Neuron (in vitro differentiated cells): ENCODE data around the gene ZCCHC4.

ENCODE experiments used
- H2AFZ ChIP-seq: one replicate; pipeline ENCODE4 v1.6.1; 2013; ENCODE audit warnings: low read depth, mild to moderate bottlenecking, inconsistent platforms, low read length, moderate library complexity
- H3K27me3 ChIP-seq: one replicate; pipeline ENCODE4 v1.6.1; 2013; ENCODE audit warnings: low read length; ENCODE audit not compliant: insufficient read depth
- H3K36me3 ChIP-seq: one replicate; pipeline ENCODE4 v1.6.1; 2013; ENCODE audit warnings: low read length; ENCODE audit not compliant: insufficient read depth
- H3K4me1 ChIP-seq: one replicate; pipeline ENCODE4 v1.6.1; 2013; ENCODE audit warnings: low read length; ENCODE audit not compliant: insufficient read depth
- H3K4me3 ChIP-seq: 2 replicates; pipeline ENCODE4 v1.5.1; 2013; ENCODE audit warnings: mild to moderate bottlenecking, low read length, moderate library complexity
- H3K9me3 ChIP-seq: one replicate; pipeline ENCODE4 v1.6.1; 2013; ENCODE audit warnings: low read length

The ZCCHC4 gene

GRCh38 chr4:25405453-25405852 lies 92.9 kb downstream of the ZCCHC4 start:
- Histone ChIP-seq H3K27me3 (no peaks in the 10 kb centered on the region), H3K9me3 (no peaks in the 10 kb centered on the region), H3K36me3 (peaks cover 57% of the 10 kb centered on the region), H3K4me1 (no peaks in the 10 kb centered on the region), H3K4me3 (no peak overlapping the region), H2AFZ (no peak overlapping the region)

DNA sequence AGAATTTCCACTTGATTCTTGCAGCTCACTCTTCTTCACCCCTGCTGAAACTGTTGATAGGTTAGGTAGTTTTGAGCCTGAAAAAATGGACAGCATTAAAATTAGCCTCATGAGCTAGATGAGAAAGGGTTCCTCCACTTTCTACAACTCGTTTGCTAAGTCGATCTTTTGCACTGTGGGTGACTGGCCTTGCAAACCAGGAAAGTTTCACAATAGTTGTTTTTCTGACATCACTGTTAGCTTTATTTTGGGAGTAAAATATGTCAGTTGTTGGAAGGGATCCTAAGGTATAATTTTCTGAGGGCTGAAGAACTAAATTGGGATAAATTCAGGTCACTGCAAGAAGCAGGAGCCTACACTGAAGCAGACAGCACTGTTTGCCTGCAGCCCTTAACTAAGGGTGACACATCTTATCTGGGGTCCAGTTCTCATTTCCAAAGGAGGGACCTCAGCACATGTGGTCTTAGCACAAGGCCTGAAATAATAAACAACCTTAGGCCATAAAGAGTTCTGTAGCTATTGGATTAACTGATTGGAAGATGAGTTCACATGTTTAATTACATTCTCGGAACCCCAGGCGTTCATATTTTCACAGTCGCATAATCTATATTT lies 93.6 kb downstream of the ZCCHC4 start:
- H3K36me3 ChIP-seq, result peaks cover 64% of the 10 kb centered on the region
- H3K27me3 ChIP-seq, result no peaks in the 10 kb centered on the region
- no peaks in the 10 kb centered on the region for H3K9me3 ChIP-seq
- no peak overlapping the region for H2AFZ ChIP-seq
- no peaks in the 10 kb centered on the region for H3K4me1 ChIP-seq
- H3K4me3 ChIP-seq, result no peak overlapping the region

DNA sequence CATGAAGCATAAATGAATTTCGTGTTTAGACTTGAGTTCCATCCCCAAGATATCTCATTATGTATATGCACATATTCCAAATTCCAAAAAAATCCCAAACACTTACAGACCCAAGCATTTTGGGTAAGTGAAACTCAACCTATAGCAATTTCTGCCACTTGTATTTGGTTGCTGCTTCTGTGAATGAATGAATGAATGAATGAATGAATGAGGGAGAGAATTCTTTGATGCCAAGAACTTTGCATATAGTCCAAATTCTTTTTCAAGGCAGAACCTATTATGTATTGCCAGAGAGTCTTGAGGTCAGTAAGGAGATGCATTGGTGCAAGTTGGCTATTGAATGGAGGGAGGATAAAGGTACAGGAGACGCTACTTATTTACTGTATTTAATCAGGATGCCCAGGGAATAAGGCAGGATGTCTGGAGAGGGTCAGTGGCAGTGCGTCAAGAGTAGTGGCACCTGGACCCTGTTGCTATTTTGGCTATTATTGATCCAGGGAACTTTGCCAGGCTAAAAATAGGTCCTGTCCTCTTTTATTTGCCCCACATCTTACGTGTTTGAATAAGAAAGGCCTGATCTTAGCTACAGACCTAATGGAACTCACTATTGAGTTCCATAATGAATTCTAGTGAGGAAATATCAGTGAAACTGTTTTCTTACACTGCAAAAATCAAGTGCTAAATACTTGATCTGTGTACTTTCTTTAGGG lies 98.4 kb downstream of the ZCCHC4 start:
- no peaks in the 10 kb centered on the region for H3K9me3 ChIP-seq
- no peak overlapping the region for H3K4me3 ChIP-seq
- H2AFZ ChIP-seq, result no peak overlapping the region
- H3K27me3 ChIP-seq, result no peaks in the 10 kb centered on the region
- no peaks in the 10 kb centered on the region for H3K4me1 ChIP-seq
- peaks cover 68% of the 10 kb centered on the region for H3K36me3 ChIP-seq

GRCh38 chr4:25413261-25413660 lies 100.7 kb downstream of the ZCCHC4 start:
- no peaks in the 10 kb centered on the region for H3K9me3 ChIP-seq
- no peak overlapping the region for H2AFZ ChIP-seq
- H3K4me1 ChIP-seq, result no peaks in the 10 kb centered on the region
- no peaks in the 10 kb centered on the region for H3K27me3 ChIP-seq
- H3K4me3 ChIP-seq, result no peak overlapping the region
- H3K36me3 ChIP-seq, result peaks cover 77% of the 10 kb centered on the region

- Histone ChIP-seq H3K9me3 (no peaks in the 10 kb centered on the region), H3K4me1 (no peaks in the 10 kb centered on the region), H2AFZ (no peak overlapping the region), H3K4me3 (no peak overlapping the region), H3K36me3 (peaks cover 50% of the 10 kb centered on the region), H3K27me3 (no peaks in the 10 kb centered on the region)
These were observed 104.4 kb downstream of the ZCCHC4 start for GRCh38 chr4:25417014-25417413.
